NCI-H526 treated with DMSO at 0.1 percent for 48 hours (cell line): ENCODE measurements around the gene CEP41.
A peak's percentile ranks its signal among the peaks of the same experiment; 100 is the strongest.
"Not testable (repeated sequence)": the region's sequence is repeated elsewhere in the genome, so short reads cannot be mapped to it uniquely, and the experiment has no call there.

ENCODE experiments used
- DNase-seq: peaks from one replicate; lab custom pipeline; 2025; lab: John Stamatoyannopoulos, UW

The CEP41 gene

GRCh38 chr7:130461272-130461671 lies 20.5 kb upstream of the CEP41 start:
- no peak for DNase-seq

- no peak for DNase-seq
Measured at GRCh38 chr7:130458257-130458656, 17.4 kb upstream of the CEP41 start.

GRCh38 chr7:130454959-130455358 lies 14.1 kb upstream of the CEP41 start:
- no peak for DNase-seq

- no peak for DNase-seq
Measured at GRCh38 chr7:130452951-130453350, 12.1 kb upstream of the CEP41 start.

GRCh38 chr7:130451344-130451743 lies 10.5 kb upstream of the CEP41 start:
- not testable (repeated sequence) for DNase-seq

GRCh38 chr7:130446259-130446658 lies 5.4 kb upstream of the CEP41 start:
- DNase-seq, result no peak

- DNase-seq, result no peak
Measured at GRCh38 chr7:130444751-130445407, 4.1 kb upstream of the CEP41 start.

GRCh38 chr7:130444234-130444633 lies 3.4 kb upstream of the CEP41 start:
- DNase-seq, result no peak

- DNase-seq, result no peak
Measured at GRCh38 chr7:130442601-130443000, 1.8 kb upstream of the CEP41 start.

- peak; percentile 65 for DNase-seq
Measured at GRCh38 chr7:130441408-130441869, 623 bp upstream of the CEP41 start.

GRCh38 chr7:130436253-130436652 lies 4.6 kb downstream of the CEP41 start:
- DNase-seq, result no peak

- DNase-seq, result no peak
Measured at GRCh38 chr7:130435311-130435854, 5.4 kb downstream of the CEP41 start.

GRCh38 chr7:130433301-130433700 lies 7.5 kb downstream of the CEP41 start:
- DNase-seq, result no peak

GRCh38 chr7:130432886-130433285 lies 7.9 kb downstream of the CEP41 start:
- DNase-seq, result no peak

GRCh38 chr7:130430841-130431666 lies 9.8 kb downstream of the CEP41 start:
- no peak for DNase-seq

- DNase-seq, result no peak
Measured at GRCh38 chr7:130430115-130430514, 10.7 kb downstream of the CEP41 start.

- no peak for DNase-seq
Measured at GRCh38 chr7:130429019-130429418, 11.8 kb downstream of the CEP41 start.

GRCh38 chr7:130426564-130426963 lies 14.3 kb downstream of the CEP41 start:
- no peak for DNase-seq

GRCh38 chr7:130425796-130426195 lies 15.0 kb downstream of the CEP41 start:
- DNase-seq, result no peak

GRCh38 chr7:130423501-130424037 lies 17.2 kb downstream of the CEP41 start:
- no peak for DNase-seq

- no peak for DNase-seq
Measured at GRCh38 chr7:130421684-130422083, 19.1 kb downstream of the CEP41 start.

GRCh38 chr7:130420943-130421578 lies 19.8 kb downstream of the CEP41 start:
- DNase-seq, result no peak
